GM12801 (cell line): Measurements from ENCODE around the gene MAZ.

Source experiments
- TF ChIP-seq, protein P1 (sequence below): IDR thresholded peaks from one replicate; pipeline ENCODE4 v1.5.1; 2011; ENCODE audit warnings: control low read depth; ENCODE audit not compliant: insufficient read length; ENCODE audit errors: extremely low read depth

The MAZ gene

DNA sequence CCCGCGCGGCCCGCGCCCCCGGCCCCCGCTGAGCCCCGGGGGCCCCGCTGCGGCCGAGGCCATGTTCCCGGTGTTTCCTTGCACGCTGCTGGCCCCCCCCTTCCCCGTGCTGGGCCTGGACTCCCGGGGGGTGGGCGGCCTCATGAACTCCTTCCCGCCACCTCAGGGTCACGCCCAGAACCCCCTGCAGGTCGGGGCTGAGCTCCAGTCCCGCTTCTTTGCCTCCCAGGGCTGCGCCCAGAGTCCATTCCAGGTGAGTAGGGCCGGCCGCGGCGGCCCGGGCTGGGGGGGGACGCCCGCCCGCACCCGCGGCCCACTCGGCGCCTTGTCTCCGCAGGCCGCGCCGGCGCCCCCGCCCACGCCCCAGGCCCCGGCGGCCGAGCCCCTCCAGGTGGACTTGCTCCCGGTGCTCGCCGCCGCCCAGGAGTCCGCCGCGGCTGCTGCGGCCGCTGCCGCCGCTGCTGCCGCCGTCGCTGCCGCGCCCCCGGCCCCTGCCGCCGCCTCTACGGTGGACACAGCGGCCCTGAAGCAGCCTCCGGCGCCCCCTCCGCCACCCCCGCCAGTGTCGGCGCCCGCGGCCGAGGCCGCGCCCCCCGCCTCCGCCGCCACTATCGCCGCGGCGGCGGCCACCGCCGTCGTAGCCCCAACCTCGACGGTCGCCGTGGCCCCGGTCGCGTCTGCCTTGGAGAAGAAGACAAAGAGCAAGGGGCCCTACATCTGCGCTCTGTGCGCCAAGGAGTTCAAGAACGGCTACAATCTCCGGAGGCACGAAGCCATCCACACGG, 504 bp downstream of the MAZ start:
- TF ChIP-seq, protein P1, sequence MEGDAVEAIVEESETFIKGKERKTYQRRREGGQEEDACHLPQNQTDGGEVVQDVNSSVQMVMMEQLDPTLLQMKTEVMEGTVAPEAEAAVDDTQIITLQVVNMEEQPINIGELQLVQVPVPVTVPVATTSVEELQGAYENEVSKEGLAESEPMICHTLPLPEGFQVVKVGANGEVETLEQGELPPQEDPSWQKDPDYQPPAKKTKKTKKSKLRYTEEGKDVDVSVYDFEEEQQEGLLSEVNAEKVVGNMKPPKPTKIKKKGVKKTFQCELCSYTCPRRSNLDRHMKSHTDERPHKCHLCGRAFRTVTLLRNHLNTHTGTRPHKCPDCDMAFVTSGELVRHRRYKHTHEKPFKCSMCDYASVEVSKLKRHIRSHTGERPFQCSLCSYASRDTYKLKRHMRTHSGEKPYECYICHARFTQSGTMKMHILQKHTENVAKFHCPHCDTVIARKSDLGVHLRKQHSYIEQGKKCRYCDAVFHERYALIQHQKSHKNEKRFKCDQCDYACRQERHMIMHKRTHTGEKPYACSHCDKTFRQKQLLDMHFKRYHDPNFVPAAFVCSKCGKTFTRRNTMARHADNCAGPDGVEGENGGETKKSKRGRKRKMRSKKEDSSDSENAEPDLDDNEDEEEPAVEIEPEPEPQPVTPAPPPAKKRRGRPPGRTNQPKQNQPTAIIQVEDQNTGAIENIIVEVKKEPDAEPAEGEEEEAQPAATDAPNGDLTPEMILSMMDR = no peak

DNA sequence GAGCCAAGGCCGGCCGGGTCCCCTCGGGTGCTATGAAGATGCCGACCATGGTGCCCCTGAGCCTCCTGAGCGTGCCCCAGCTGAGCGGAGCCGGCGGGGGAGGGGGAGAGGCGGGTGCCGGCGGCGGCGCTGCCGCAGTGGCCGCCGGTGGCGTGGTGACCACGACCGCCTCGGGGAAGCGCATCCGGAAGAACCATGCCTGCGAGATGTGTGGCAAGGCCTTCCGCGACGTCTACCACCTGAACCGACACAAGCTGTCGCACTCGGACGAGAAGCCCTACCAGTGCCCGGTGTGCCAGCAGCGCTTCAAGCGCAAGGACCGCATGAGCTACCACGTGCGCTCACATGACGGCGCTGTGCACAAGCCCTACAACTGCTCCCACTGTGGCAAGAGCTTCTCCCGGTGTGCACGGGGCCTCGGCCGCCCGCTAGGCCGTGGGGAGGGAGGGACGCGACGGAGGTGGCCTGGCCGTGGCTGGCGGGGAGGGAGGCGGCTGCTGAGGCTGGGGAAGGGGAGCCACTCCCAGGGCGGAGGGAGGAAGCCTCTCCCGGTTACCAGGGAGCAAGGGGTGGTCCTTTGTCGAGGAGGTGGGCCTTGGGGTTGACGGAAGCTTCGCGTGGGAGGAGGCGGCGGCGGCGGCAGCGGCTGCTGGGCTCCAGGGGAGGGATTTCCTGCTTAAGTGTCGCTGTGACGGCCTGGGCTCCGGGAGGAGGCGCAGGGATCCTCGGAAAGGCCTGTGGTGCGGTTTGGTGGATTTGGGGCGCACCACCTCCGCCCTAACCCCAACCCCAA, 1.3 kb downstream of the MAZ start:
- TF ChIP-seq, protein P1 = no peak

DNA sequence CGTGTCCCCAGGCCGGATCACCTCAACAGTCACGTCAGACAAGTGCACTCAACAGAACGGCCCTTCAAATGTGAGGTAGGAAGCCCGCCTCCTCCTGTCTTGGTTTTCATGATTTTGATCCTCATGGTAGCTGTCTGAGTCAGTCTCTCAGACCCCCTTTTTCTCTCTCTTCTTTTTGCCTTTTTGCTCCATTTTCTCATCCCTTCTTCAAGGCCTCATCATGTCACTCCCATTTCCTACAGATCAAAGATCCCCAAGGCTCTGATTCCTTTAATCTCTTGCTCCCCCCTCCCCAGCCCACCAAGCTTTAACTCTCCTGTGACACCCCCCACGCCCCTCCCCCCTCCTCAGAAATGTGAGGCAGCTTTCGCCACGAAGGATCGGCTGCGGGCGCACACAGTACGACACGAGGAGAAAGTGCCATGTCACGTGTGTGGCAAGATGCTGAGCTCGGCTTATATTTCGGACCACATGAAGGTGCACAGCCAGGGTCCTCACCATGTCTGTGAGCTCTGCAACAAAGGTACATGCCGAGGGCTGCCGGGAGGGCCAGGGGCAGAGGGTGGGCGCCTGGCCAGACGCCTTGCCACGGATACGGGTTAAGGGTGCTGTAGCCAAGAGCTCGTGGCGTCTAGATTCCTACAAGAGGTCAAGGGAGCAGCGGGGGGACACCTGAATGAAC, 2.0 kb downstream of the MAZ start:
- TF ChIP-seq, protein P1 = no peak

DNA sequence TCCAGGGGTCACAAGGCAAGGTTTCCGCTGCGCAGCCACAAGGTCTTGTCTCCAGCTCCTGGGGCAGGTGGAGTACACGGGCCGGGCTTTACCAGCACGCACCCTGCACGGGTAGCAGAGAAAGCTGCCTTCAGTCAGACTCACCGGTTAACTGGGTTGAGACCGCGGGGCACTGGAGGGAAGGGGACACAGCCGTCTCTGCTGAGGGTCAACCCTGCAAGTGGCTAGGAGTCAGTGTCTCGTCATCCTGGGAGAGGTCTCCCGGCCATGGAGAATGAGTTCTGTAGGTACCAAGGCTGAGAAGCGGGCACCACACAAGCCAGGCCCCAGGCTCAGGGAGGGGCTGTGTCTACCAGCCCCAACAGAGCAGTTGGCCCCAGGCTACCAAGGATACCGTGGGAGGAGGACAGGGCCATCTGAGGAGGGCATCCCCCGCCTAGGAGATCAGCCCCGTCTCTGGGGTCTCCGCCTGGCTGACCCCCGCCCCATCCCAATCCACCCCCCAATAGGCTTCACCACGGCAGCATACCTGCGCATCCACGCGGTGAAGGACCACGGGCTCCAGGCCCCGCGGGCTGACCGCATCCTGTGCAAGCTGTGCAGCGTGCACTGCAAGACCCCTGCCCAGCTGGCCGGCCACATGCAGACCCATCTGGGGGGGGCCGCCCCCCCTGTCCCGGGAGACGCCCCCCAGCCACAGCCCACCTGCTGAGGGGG, 2.9 kb downstream of the MAZ start:
- TF ChIP-seq, protein P1 = no peak

DNA sequence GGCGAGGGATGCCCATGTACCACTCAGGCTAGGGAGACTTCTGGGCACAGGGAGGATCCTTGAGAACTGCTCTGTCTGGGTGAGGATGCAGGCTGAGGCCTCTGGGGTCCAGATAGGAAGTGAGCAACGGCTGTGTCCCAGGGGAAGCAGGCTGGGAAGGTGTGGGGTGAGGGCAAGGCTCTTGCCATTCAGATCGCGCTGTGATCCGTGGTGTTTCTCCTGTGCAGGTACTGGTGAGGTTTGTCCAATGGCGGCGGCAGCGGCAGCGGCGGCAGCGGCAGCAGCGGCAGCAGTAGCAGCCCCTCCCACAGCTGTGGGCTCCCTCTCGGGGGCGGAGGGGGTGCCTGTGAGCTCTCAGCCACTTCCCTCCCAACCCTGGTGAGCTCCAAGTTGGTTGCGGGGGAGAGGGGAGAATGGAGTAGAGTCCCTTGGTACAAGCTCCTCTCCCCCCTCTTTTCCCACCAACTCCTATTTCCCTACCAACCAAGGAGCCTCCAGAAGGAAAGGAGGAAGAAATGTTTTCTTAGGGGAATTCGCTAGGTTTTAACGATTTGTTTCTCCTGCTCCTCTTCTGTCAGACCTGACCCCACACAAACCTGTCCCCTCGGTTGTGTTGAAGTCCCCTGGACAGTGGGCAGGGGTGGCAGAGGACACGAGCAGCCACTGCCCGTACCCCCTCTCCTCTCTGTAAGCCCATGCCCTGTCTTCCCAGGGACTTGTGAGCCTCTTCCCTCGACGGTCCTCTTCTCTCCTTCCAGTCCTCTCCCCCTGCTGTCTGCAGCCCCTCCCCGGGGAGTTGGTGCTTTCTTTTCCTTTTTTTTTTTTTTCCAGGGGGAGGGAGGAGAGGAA, 3.7 kb downstream of the MAZ start:
- TF ChIP-seq, protein P1 = no peak

DNA sequence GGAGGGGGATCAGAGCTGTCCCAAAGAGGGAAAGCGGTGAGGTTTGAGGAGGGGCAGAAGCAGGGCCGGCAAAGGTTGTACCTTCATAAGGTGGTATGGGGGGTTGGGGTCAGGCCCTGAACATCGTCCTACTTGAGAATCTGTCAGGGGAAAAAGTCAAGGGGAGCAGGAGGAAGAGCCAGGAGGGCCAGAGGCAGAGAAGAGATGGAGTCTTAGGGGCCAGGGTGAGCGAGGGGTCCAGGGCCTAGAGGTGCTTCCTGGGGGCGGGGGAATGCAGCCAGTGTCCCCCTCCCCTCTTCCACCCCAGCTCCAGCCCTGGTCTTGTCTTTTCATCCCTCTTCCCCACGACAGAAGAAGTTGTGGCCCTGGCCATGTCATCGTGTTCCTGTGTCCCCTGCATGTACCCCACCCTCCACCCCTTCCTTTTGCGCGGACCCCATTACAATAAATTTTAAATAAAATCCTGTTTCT, 4.4 kb downstream of the MAZ start:
- TF ChIP-seq, protein P1 = no peak
